Measurements from ENCODE around the gene ADGRG1. TPM values are rescaled to one million over a fixed set of nuclear protein-coding genes. Genes with fewer than 3 reads are reported as not detected.
"Not testable (repeated sequence)": the region's sequence is repeated elsewhere in the genome, so short reads cannot be mapped to it uniquely, and the experiment has no call there.

ADGRG1 gene
- total RNA-seq (2014; rRNA removed; shearing (Covaris generic)) = 138 TPM in 2 replicates

- DNase-seq (ENCODE audit: low spot score) = peak; percentile 71
These were observed at the start of gene ADGRG1 for GRCh38 chr16:57628008-57628781. TSS of gene ADGRG1 (plus strand) at chr16:57628630. CDS start at chr16:57650288, 21,658 bp downstream.

GRCh38 chr16:57579361-57579665 is 49.1 kb upstream of the ADGRG1 start:
- DNase-seq (ENCODE audit: low spot score) = no peak

- no peak for DNase-seq (ENCODE audit: low spot score)
These were observed 43.3 kb upstream of the ADGRG1 start for GRCh38 chr16:57585051-57585687.

DNA sequence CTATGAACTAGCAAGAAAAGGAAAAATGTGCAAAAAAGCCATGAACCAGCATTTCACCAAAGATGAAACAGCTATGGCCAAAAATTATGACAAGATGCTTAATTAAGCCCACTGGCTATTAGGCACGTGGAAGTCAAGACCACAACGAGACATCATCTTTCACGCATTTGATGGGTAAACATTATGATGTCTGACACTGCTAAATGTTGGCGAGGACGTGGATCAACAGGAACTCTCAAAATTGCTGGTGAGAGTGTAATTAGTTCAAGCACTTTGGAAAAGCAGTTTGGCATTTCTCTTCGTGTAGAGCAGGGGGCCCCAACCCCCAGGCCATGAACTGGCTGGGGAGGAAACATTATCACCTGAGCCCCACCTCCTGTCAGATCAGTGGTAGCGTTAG is 39.6 kb upstream of the ADGRG1 start:
- DNase-seq (ENCODE audit: low spot score) = no peak

DNA sequence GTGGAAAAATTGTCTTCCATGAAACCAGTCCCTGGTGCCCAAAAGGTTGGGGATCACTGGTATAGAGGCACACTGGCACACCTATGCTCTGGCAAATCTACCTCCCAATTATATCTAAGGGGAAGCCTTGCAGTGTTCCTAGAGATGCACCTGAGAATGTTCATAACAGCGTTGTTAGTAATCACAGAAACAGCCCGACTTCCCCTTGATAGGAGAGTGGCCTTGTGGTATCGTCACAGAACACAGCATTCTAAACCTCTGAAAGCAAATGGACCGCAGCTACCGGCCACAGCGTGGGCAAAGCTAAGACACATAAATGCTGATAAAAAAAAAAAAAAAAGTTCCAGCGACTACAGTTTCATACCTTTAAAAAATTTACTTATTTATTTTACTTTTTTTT is 39.1 kb upstream of the ADGRG1 start:
- no peak for DNase-seq (ENCODE audit: low spot score)

GRCh38 chr16:57590654-57591085 is 37.8 kb upstream of the ADGRG1 start:
- DNase-seq (ENCODE audit: low spot score) = no peak

- peak; percentile 93 for DNase-seq (ENCODE audit: low spot score)
These were observed 37.2 kb upstream of the ADGRG1 start for GRCh38 chr16:57591086-57591869.

DNA sequence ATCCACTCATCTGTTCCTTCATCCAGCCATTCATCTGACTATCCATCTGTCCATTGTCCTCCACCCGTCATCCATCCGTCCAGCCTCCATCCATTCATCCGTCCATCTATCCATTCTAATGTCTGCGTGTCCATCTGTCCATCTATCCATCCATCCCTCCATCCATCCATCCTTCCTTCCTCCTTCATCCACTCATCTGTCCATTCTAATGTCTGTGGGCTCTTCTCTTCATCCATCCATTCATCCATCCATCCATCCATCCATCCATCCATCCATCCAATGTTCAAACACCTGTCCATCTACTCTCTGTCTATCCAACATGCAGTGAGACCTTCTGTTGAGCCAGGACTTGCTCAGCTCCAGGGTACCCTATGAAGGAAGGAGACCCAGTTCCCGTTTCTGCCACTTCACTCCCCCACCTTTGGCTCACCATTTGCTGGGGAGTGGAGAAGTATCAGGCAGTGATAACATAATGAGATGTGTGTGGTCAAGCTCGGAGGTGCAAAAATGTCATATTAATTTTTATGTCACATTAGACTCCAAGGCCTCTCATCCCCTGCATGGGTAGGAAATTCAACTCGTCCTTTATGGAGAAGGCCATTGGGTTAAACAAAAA is 36.5 kb upstream of the ADGRG1 start:
- DNase-seq (ENCODE audit: low spot score) = no peak

DNA sequence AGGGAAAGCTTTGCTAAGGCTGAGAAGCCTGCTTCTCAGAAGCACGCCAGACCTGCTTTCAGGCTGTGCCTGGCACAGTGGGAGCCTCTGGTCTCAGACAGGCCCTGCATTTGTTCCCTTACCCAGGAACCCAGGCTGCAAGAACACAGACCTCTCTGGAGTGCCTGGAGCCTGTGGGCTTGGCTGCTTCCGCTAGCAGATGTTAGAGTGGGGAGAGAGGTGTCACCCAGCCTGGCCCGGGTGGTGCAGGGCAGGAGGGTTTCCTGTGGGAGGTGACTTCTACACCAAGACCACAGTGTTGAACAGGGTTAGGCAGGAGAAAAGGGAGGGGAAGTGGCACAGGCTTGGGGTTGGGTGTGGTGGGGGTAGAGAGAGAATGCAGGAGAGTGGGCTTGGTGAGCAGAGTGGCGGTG is 35.8 kb upstream of the ADGRG1 start:
- DNase-seq (ENCODE audit: low spot score) = no peak

DNA sequence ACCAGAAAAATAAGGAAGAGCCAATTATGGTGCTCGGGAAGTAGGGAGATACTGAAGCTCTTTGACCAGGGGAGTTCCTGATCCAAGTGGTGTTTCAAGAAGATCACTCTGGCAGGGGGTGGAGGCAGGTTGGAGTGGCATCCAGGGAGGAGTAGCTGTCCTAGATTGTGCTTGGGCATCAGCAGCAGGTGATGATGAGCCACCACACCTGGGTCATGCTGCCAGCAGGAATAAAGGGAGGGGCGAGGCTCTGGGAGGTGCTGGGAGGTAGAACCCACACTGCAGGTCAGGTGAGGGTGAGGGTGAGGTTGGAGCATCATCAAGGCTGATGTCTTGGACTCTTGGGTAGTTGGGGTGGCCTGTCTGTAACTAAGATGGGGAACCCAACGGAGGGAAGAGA is 35.4 kb upstream of the ADGRG1 start:
- DNase-seq (ENCODE audit: low spot score) = no peak

DNA sequence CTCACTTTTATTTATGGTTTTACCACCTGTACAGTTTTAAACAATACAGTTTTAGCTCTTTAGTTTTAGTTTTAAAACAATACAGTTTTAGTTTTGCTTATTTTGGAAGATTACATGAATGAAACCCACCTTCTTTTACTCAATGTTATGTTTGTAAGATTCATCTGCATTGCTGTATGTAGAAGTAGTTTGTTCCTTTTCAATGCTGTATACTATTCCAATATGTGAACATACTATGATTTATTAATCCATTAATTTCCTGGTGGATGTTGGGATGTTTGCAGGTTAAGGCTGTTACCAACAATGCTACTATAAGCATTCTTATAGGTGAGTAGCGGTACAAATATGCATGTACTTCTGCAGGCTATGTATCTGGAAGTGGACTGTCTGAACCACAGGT is 34.4 kb upstream of the ADGRG1 start:
- DNase-seq (ENCODE audit: low spot score) = no peak

GRCh38 chr16:57594531-57595031 is 33.8 kb upstream of the ADGRG1 start:
- no peak for DNase-seq (ENCODE audit: low spot score)

DNA sequence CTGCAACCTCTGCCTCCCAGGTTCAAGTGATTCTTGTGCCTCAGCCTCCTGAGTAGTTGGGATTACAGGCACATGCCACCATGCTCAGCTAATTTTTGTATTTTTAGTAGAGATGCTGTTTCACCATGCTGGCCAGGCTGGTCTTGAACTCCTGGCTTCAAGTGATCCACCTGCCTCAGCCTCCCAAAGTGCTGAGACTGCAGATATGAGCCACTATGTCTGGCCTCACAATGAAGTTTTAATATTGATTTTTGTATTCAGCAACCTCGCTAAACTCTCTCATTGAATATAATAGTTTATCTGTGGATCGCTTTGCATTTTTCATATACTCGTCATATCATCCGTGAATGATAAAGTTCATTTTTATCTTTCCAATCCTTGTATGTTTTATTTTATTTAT is 32.2 kb upstream of the ADGRG1 start:
- not testable (repeated sequence) for DNase-seq (ENCODE audit: low spot score)

DNA sequence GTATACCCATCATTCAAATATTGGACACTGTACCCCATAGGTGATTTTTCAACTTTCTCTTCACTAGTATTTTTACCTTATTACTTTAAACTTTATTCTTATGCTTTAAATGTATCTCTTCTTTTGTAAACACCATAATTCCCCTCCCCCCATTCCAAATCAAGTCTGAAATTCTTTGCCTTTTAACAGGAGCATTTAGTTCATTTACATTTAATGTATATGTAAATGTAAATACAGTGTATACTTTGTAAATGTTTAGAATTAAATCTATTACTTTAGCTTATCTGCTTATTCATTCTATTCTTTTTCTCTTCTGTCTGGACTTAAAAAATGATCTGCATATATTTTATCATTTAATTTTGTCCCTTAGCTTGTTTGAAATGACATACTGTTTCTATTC is 30.0 kb upstream of the ADGRG1 start:
- DNase-seq (ENCODE audit: low spot score) = no peak

- peak; percentile 80 for DNase-seq (ENCODE audit: low spot score)
These were observed 28.2 kb upstream of the ADGRG1 start for GRCh38 chr16:57600048-57600835.

DNA sequence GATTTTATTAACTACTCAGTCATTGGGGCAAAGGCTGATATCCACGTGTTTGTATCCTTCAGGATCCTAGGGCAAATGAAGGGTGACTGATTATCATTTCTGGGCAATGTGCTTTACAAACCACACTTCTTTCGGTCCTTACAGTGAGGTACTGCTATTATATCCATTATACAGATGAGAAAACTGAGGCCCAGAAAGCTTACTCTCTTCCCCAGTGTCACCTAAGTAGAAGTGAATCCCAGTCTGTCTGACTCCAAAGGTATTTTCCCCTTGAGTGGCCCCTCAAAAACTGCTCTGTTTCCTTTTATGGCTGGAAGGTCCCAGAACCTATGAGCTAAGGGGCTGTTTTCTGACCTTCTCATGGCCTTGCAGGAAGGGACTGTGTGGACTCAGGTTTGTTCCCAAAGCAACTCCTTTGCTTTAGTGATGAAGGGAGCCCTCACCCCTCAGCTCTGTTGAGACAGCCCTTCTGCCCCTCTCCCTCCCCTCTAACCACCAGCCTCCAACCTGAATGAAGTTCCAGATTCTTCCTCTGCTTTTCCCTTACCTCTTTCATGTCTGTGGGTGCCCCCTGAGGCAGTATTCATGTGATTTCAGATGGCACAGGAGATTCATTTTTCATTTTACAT is 27.4 kb upstream of the ADGRG1 start:
- no peak for DNase-seq (ENCODE audit: low spot score)

- no peak for DNase-seq (ENCODE audit: low spot score)
These were observed 26.5 kb upstream of the ADGRG1 start for GRCh38 chr16:57601801-57602478.

DNA sequence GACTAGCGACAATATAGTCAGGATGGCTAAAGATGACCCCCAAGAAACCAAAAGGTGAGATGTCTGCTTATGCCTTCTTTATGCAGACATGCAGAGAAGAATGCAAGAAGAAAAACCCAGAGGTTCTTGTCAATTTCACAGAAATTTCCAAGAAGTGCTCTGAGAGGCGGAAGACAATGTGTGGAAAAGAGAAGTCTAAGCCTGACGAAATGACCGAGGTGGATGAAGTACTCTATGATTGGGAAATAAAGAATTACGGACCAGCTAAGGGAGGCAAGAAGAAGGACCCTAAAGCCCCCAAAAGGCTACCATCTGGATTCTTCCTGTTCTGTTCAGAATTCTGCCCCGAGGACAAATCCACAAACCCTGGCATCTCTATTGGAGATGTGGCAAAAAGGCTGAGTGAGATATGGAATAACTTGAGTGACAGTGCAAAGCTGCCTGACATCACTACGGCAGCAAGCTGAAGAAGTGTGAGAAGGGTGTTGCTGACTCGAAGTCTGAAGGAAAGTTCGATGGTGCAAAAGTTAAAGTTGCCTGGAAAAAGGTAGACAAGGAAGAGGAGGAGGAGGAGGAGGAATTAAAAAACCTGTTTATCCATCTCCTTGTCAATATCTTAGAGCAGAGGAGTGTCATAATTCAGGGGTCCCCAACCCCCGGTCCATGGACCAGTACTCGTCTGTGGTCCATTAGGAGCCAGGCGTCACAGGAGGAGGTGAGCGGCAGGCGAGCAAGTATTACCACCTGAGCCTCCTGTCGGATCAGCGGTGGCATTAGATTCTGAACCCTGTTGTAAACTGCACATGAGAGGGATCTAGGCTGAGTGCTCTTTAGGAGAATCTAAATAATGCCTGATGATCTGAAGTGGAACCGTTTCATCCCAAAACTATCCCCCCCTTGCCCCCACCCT is 25.1 kb upstream of the ADGRG1 start:
- DNase-seq (ENCODE audit: low spot score) = no peak

GRCh38 chr16:57604177-57604576 is 24.3 kb upstream of the ADGRG1 start:
- DNase-seq (ENCODE audit: low spot score) = no peak

All from HT-29 (cell line).